Mesothelial cell of epicardium (in vitro differentiated cells): ENCODE results near the gene CLDN18. TPM values are rescaled to one million over a fixed set of nuclear protein-coding genes. Genes with fewer than 3 reads are reported as not detected.

Experiments used
- DNase-seq, 2 experiments: peaks; one replicate each; pipeline ENCODE4 v3.0.0; 2021; ENCODE audit warnings: low spot score in 2 of 2; ENCODE audit not compliant: unreplicated experiment in 2 of 2
- H3K27ac Mint-ChIP-seq: 2 replicates; pipeline ENCODE4 v1.8.0; 2021; ENCODE audit warnings: mixed read lengths
- H3K27me3 Mint-ChIP-seq: 2 replicates; pipeline ENCODE4 v1.8.0; 2021; ENCODE audit warnings: low read depth, mixed read lengths
- H3K36me3 Mint-ChIP-seq: 2 replicates; pipeline ENCODE4 v1.8.0; 2021; ENCODE audit warnings: mixed read lengths
- H3K4me1 Mint-ChIP-seq: 2 replicates; pipeline ENCODE4 v1.8.0; 2021; ENCODE audit warnings: mixed read lengths
- H3K4me3 Mint-ChIP-seq: 2 replicates; pipeline ENCODE4 v1.8.0; 2021; ENCODE audit warnings: mild to moderate bottlenecking, moderate library complexity, mixed read lengths
- H3K9me3 Mint-ChIP-seq: 2 replicates; pipeline ENCODE4 v1.8.0; 2021; ENCODE audit warnings: mixed read lengths
- CTCF ChIP-seq: fragments of 200-600 bp; sonication (generic); IDR thresholded peaks from one replicate; pipeline ENCODE4 v1.5.0; 2021; ENCODE audit warnings: antibody characterized with exemption; ENCODE audit not compliant: unreplicated experiment
- total RNA-seq: library from RNA; stranded (reverse); gene quantifications from 3 replicates; pipeline ENCODE4 v1.2.1, GENCODE V29; 2021

CLDN18 gene
- total RNA-seq, 1 donor from 2014 or later: not detected

GRCh38 chr3:138010273-138010590, 267 bp downstream of the CLDN18 start:
- H3K36me3 Mint-ChIP-seq: no peaks in the 10 kb centered on the region
- H3K9me3 Mint-ChIP-seq: no peaks in the 10 kb centered on the region
- no peaks in the 10 kb centered on the region for H3K4me1 Mint-ChIP-seq
- no peak overlapping the region for H3K4me3 Mint-ChIP-seq
- no peaks in the 10 kb centered on the region for H3K27me3 Mint-ChIP-seq
- DNase-seq: no peak
- no peak for TF ChIP-seq CTCF
- H3K27ac Mint-ChIP-seq: no peak overlapping the region

- no peaks in the 10 kb centered on the region for H3K27me3 Mint-ChIP-seq
- no peak overlapping the region for H3K27ac Mint-ChIP-seq
- H3K36me3 Mint-ChIP-seq: no peaks in the 10 kb centered on the region
- no peaks in the 10 kb centered on the region for H3K9me3 Mint-ChIP-seq
- no peak for DNase-seq
- TF ChIP-seq CTCF: no peak
- no peak overlapping the region for H3K4me3 Mint-ChIP-seq
- H3K4me1 Mint-ChIP-seq: no peaks in the 10 kb centered on the region
Measured at GRCh38 chr3:138011722-138012121, 1.8 kb downstream of the CLDN18 start.

- no peak overlapping the region for H3K27ac Mint-ChIP-seq
- no peaks in the 10 kb centered on the region for H3K27me3 Mint-ChIP-seq
- no peaks in the 10 kb centered on the region for H3K36me3 Mint-ChIP-seq
- H3K4me3 Mint-ChIP-seq: no peak overlapping the region
- TF ChIP-seq CTCF: no peak
- H3K4me1 Mint-ChIP-seq: peaks cover 1% of the 10 kb centered on the region
- no peak for DNase-seq
- no peaks in the 10 kb centered on the region for H3K9me3 Mint-ChIP-seq
Measured at GRCh38 chr3:138012526-138012925, 2.6 kb downstream of the CLDN18 start.

GRCh38 chr3:138016065-138016464, 6.1 kb downstream of the CLDN18 start:
- H3K36me3 Mint-ChIP-seq: peaks cover 2% of the 10 kb centered on the region
- peaks cover 1% of the 10 kb centered on the region for H3K4me1 Mint-ChIP-seq
- H3K4me3 Mint-ChIP-seq: no peak overlapping the region
- H3K27me3 Mint-ChIP-seq: no peaks in the 10 kb centered on the region
- no peak for TF ChIP-seq CTCF
- H3K27ac Mint-ChIP-seq: no peak overlapping the region
- DNase-seq: no peak
- H3K9me3 Mint-ChIP-seq: peaks cover 4% of the 10 kb centered on the region

- TF ChIP-seq CTCF: no peak
- Mint-ChIP-seq H3K27me3 (no peaks in the 10 kb centered on the region), H3K27ac (no peak overlapping the region), H3K4me3 (no peak overlapping the region), H3K4me1 (peaks cover 1% of the 10 kb centered on the region), H3K9me3 (peaks cover 4% of the 10 kb centered on the region), H3K36me3 (peaks cover 2% of the 10 kb centered on the region)
- no peak for DNase-seq
Measured at GRCh38 chr3:138019281-138020069, 9.5 kb downstream of the CLDN18 start.
